Endothelial cell of umbilical vein (primary cell): ENCODE measurements around the gene KLC1. TPM values are rescaled to one million over a fixed set of nuclear protein-coding genes. Genes with fewer than 3 reads are reported as not detected.

ENCODE experiments used
- BruUV-seq: library from RNA; stranded (reverse); fragments of 400-500 nt; replicated peaks from 2 replicates; lab custom pipeline; 2021; lab: Mats Ljungman, UMichigan
- CTCF ChIA-PET: fragments of 300-600, 350-600 bp; sonication (Branson Sonifier 250); formaldehyde crosslinking; loops from one replicate; lab custom pipeline; 2021; ENCODE audit warnings: antibody characterized with exemption, inconsistent platforms; lab: Charles Lee
- POLR2A ChIA-PET: fragments of 300-600, 350-600 bp; sonication (Branson Sonifier 250); formaldehyde crosslinking; loops from one replicate; lab custom pipeline; 2021; ENCODE audit warnings: antibody characterized with exemption, inconsistent platforms; lab: Charles Lee
- DNase-seq: peaks from one replicate; pipeline ENCODE4 v3.0.0-alpha.2; 2011; ENCODE audit warnings: low read depth, low spot score
- FAIRE-seq: peaks from 2 replicates; lab custom pipeline; 2011; peaks lifted over from hg19 to GRCh38; lab: Jason Lieb, UNC
- H2AFZ ChIP-seq: 2 replicates; pipeline ENCODE4 v1.6.0; 2012; ENCODE audit warnings: low read depth, low read length, control low read depth, inconsistent platforms
- H3K27ac ChIP-seq: 2 replicates; pipeline ENCODE4 v1.5.1; 2011; ENCODE audit warnings: low read depth, mild to moderate bottlenecking, control low read depth, low read length, moderate library complexity; ENCODE audit not compliant: insufficient read depth
- H3K27me3 ChIP-seq, 2 experiments: 2 replicates each; pipeline versions ENCODE4 v1.6.0 to v1.6.1; 2011; ENCODE audit warnings: low read length in 2 of 2, mixed read lengths in 1 of 2; ENCODE audit not compliant: control insufficient read depth in 2 of 2, insufficient read depth in 2 of 2
- H3K36me3 ChIP-seq, 2 experiments: 2 replicates in 1 of 2; 3 replicates in 1 of 2; pipeline ENCODE4 v1.5.1; 2011; ENCODE audit warnings: low read length in 2 of 2, mild to moderate bottlenecking in 1 of 2, moderate library complexity in 1 of 2; ENCODE audit not compliant: control insufficient read depth in 2 of 2, insufficient read depth in 2 of 2; ENCODE audit errors: extremely low read depth in 1 of 2
- H3K4me1 ChIP-seq: 3 replicates; pipeline ENCODE4 v1.5.1; 2011; ENCODE audit warnings: mild to moderate bottlenecking, low read length; ENCODE audit not compliant: control insufficient read depth, insufficient read depth; ENCODE audit errors: extremely low read depth
- H3K4me2 ChIP-seq: 2 replicates; pipeline ENCODE4 v1.6.1; 2011; ENCODE audit warnings: low read length, control low read depth, mixed read lengths; ENCODE audit not compliant: insufficient read depth
- H3K4me3 ChIP-seq, 3 experiments: fragments of 200-600 bp in 1 of 3; sonication (generic), shearing (Covaris generic) in 1 of 3; replicated peaks in 1 of 3; 2 replicates each; pipeline ENCODE4 v1.5.1; 2011 to 2016; ENCODE audit warnings: control low read depth in 3 of 3, low read length in 3 of 3, mild to moderate bottlenecking in 2 of 3, inconsistent platforms in 1 of 3, low read depth in 1 of 3, moderate library complexity in 1 of 3; ENCODE audit not compliant: insufficient read depth in 1 of 3
- H3K79me2 ChIP-seq: 2 replicates; pipeline ENCODE4 v1.6.0; 2012; ENCODE audit warnings: low read length, inconsistent platforms; ENCODE audit not compliant: control insufficient read depth, insufficient read depth
- H3K9ac ChIP-seq: replicated peaks from 2 replicates; pipeline ENCODE3; 2011; ENCODE audit warnings: low read length, control low read depth; ENCODE audit not compliant: insufficient read depth; ENCODE audit errors: extremely low read depth
- H3K9me1 ChIP-seq: replicated peaks from 3 replicates; pipeline ENCODE4 v1.6.0; 2011; ENCODE audit warnings: mild to moderate bottlenecking, low read length; ENCODE audit not compliant: control insufficient read depth, insufficient read depth; ENCODE audit errors: extremely low read depth
- H3K9me3 ChIP-seq: replicated peaks from 2 replicates; pipeline ENCODE4 v1.5.1; 2012; ENCODE audit warnings: low read length, inconsistent platforms; ENCODE audit not compliant: control insufficient read depth, insufficient read depth
- H4K20me1 ChIP-seq: replicated peaks from 2 replicates; pipeline ENCODE3; 2011; ENCODE audit warnings: mild to moderate bottlenecking, low read length; ENCODE audit not compliant: control insufficient read depth, insufficient read depth; ENCODE audit errors: extremely low read depth
- CTCF ChIP-seq, 2 donors: IDR thresholded peaks; 1 replicate in 1 of 2; 2 replicates in 1 of 2; pipeline ENCODE4 v1.5.1; 2011; ENCODE audit warnings: low read length in 2 of 2, mild to moderate bottlenecking in 2 of 2, moderate library complexity in 2 of 2, control low read depth in 1 of 2, inconsistent platforms in 1 of 2, low read depth in 1 of 2; ENCODE audit not compliant: insufficient read depth in 1 of 2; ENCODE audit errors: extremely low read depth in 1 of 2
- EZH2 ChIP-seq: IDR thresholded peaks from 2 replicates; pipeline ENCODE4 v1.6.1; 2012; ENCODE audit warnings: borderline replicate concordance, low read depth, mild to moderate bottlenecking, moderate library complexity, low read length, inconsistent platforms; ENCODE audit not compliant: severe bottlenecking
- FOS ChIP-seq: IDR thresholded peaks from 2 replicates; pipeline ENCODE4 v1.6.1; 2011; ENCODE audit warnings: mild to moderate bottlenecking, low read length, moderate library complexity, borderline replicate concordance; ENCODE audit not compliant: insufficient read depth
- GATA2 ChIP-seq: IDR thresholded peaks from 2 replicates; pipeline ENCODE4 v1.7.0; 2011; ENCODE audit warnings: low read depth, mild to moderate bottlenecking, moderate library complexity, mixed read lengths, low read length; ENCODE audit not compliant: insufficient read length, insufficient read depth
- JUN ChIP-seq: IDR thresholded peaks from 2 replicates; pipeline ENCODE4 v1.6.1; 2011; ENCODE audit warnings: borderline replicate concordance, low read depth; ENCODE audit not compliant: insufficient read length, insufficient read depth
- MAX ChIP-seq: IDR thresholded peaks from 2 replicates; pipeline ENCODE4 v1.6.1; 2011; ENCODE audit not compliant: insufficient read depth, insufficient read length
- MYC ChIP-seq: IDR thresholded peaks from one replicate; pipeline ENCODE4 v1.6.1; 2011; ENCODE audit warnings: mild to moderate bottlenecking, low read depth, low read length
- POLR2A ChIP-seq: IDR thresholded peaks from 2 replicates; pipeline ENCODE4 v1.6.1; 2012; ENCODE audit warnings: low read depth, mild to moderate bottlenecking, control low read depth, low read length
- POLR2AphosphoS5 ChIP-seq: IDR thresholded peaks from 2 replicates; pipeline ENCODE4 v1.6.1; 2012; ENCODE audit warnings: low read depth, mild to moderate bottlenecking, control low read depth, low read length, moderate library complexity; ENCODE audit not compliant: insufficient read depth
- dilution Hi-C: fragments of 300-500 bp; cut with MboI; formaldehyde crosslinking; loops from one replicate; pipeline ENCODE4 v1.15.0; 2019; ENCODE audit warnings: low sequenced_read_pairs; ENCODE audit not compliant: extremely low pct_ligation_motif_present
- intact Hi-C: fragments of 100-400 bp; cut with micrococcal nuclease; formaldehyde crosslinking; loops from one replicate; pipeline ENCODE4 v1.10.0; 2022
- polyA plus RNA-seq, 4 experiments: library from polyadenylated mRNA; depleted of rRNA in 3 of 4; stranded (reverse) in 3 of 4; unstranded in 1 of 4; fragments of >200 nt; gene quantifications; 2 replicates each; pipeline versions ENCODE4 v1.2.1 to v1.2.3, GENCODE V29; 2011 to 2012; ENCODE audit warnings: missing spikeins in 1 of 4
- total RNA-seq: library from RNA; stranded (reverse); gene quantifications from 2 replicates; pipeline ENCODE4 v1.2.3, GENCODE V29; 2021

KLC1 gene
- total and polyA plus RNA-seq, 2 donors (not counting 3 experiments of a cell fraction or from before 2014, with no cell fraction given), result 124 to 233 TPM

GRCh38 chr14:103654619-103655018 lies 25.6 kb downstream of the KLC1 start:
- H4K20me1 ChIP-seq, result peaks cover 4% of the 10 kb centered on the region
- H3K9ac ChIP-seq, result no peak overlapping the region
- no peak for FAIRE-seq
- H3K4me1 ChIP-seq, result no peaks in the 10 kb centered on the region
- no peaks in the 10 kb centered on the region for H3K9me1 ChIP-seq
- H3K27me3 ChIP-seq, result no peaks in the 10 kb centered on the region
- DNase-seq, result no peak
- BruUV-seq, result no TSS peak
- no peak overlapping the region for H3K4me2 ChIP-seq
- TF ChIP-seq POLR2AphosphoS5 (no peak), POLR2A (no peak), CTCF (IDR thresholded peaks at IDR 0.05; ENCODE audit: extremely low read depth in 1 of 2, insufficient read depth in 1 of 2, low read depth in 1 of 2, low read length in 2 of 2) (no peak), GATA2 (no peak), FOS (no peak), JUN (no peak), EZH2 (no peak), MYC (no peak), MAX (no peak)
- H3K4me3 ChIP-seq, result no peak overlapping the region
- H3K27ac ChIP-seq, result no peak overlapping the region
- peaks cover 10 to 23% of the 10 kb centered on the region in 2 experiments for H3K36me3 ChIP-seq
- intact Hi-C loops (no loop called here), dilution Hi-C loops (no loop called here)
- POLR2A ChIA-PET, result no interaction called here
- H3K79me2 ChIP-seq, result peaks cover 67% of the 10 kb centered on the region
- no peaks in the 10 kb centered on the region for H3K9me3 ChIP-seq
- CTCF ChIA-PET, result no interaction called here
- no peak overlapping the region for H2AFZ ChIP-seq
